Panc1 (cell line): ENCODE data around the gene TLR6.

Experiments used
- CTCF ChIP-seq: fragments of 450-650 bp; IDR thresholded peaks from 2 replicates; pipeline ENCODE4 v1.5.1; 2017; ENCODE audit warnings: mild to moderate bottlenecking
- POLR2AphosphoS5 ChIP-seq: IDR thresholded peaks from 2 replicates; pipeline ENCODE4 v1.6.1; 2012; ENCODE audit warnings: mild to moderate bottlenecking, low read depth, low read length, moderate library complexity
- TCF7L2 ChIP-seq: IDR thresholded peaks from 2 replicates; pipeline ENCODE4 v1.6.1; 2011; ENCODE audit warnings: mild to moderate bottlenecking, low read depth, low read length, inconsistent platforms
- TF ChIP-seq, protein P1 (sequence below), 2 experiments: IDR thresholded peaks; 2 replicates each; pipeline ENCODE4 v1.6.1; 2011 to 2012; ENCODE audit warnings: low read depth in 2 of 2, control low read depth in 1 of 2, low read length in 1 of 2, mild to moderate bottlenecking in 1 of 2, moderate library complexity in 1 of 2; ENCODE audit not compliant: insufficient read depth in 1 of 2

- TF ChIP-seq CTCF (no peak), POLR2AphosphoS5 (no peak), TCF7L2 (no peak)
- TF ChIP-seq, protein P1, sequence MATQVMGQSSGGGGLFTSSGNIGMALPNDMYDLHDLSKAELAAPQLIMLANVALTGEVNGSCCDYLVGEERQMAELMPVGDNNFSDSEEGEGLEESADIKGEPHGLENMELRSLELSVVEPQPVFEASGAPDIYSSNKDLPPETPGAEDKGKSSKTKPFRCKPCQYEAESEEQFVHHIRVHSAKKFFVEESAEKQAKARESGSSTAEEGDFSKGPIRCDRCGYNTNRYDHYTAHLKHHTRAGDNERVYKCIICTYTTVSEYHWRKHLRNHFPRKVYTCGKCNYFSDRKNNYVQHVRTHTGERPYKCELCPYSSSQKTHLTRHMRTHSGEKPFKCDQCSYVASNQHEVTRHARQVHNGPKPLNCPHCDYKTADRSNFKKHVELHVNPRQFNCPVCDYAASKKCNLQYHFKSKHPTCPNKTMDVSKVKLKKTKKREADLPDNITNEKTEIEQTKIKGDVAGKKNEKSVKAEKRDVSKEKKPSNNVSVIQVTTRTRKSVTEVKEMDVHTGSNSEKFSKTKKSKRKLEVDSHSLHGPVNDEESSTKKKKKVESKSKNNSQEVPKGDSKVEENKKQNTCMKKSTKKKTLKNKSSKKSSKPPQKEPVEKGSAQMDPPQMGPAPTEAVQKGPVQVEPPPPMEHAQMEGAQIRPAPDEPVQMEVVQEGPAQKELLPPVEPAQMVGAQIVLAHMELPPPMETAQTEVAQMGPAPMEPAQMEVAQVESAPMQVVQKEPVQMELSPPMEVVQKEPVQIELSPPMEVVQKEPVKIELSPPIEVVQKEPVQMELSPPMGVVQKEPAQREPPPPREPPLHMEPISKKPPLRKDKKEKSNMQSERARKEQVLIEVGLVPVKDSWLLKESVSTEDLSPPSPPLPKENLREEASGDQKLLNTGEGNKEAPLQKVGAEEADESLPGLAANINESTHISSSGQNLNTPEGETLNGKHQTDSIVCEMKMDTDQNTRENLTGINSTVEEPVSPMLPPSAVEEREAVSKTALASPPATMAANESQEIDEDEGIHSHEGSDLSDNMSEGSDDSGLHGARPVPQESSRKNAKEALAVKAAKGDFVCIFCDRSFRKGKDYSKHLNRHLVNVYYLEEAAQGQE (IDR thresholded peaks at IDR 0.05; ENCODE audit: insufficient read depth in 1 of 2, low read depth in 2 of 2, low read length in 1 of 2) = no peak
Measured at GRCh38 chr4:38837849-38838248, 18.8 kb downstream of the TLR6 start.
